Measurements from ENCODE around the gene ZDHHC12. TPM values are rescaled to one million over a fixed set of nuclear protein-coding genes. Genes with fewer than 3 reads are reported as not detected.

ZDHHC12 gene
- total and polyA plus RNA-seq, 10 of the 15 experiments (the other 5 are each of a cell fraction or from before 2014, with no cell fraction given) = 0.95 to 146 (median 49.9) TPM

DNA sequence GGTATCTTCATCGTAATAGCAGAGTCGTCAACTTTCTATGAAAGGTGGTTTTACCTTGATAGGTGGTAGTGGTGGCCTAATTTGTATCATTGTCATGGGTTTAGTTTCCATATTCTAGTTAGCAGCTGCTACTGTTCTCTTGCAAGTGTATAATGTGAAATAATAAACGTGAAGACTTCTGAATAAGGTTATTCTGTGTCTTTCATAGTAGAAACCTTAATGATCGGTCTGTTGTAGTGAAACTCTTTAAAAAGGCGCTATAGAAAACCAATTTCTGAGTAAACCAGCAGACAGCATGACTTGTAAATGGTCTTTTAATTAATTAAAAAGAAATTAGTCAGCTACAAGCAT is 33.3 kb downstream of the ZDHHC12 start:
- H4K20me1 ChIP-seq (ENCODE audit: control insufficient read depth, insufficient read depth) = peaks cover 3% of the 10 kb centered on the region; the same call in 1 of the 2 replicates
- peaks cover 2 to 17% of the 10 kb centered on the region in 2 experiments for H3K36me3 ChIP-seq (ENCODE audit: control insufficient read depth in 2 of 2, insufficient read depth in 2 of 2, low read length in 1 of 2)
- no peak overlapping the region for H2AFZ ChIP-seq (ENCODE audit: control insufficient read depth, low read depth, low read length)
- no peaks in the 10 kb centered on the region for H3K27me3 ChIP-seq (replicated peaks in 1 of 2; ENCODE audit: control insufficient read depth in 2 of 2, insufficient read depth in 2 of 2, low read length in 1 of 2)
- intact Hi-C loops (cut with micrococcal nuclease; ENCODE audit: unreplicated experiment) = no loop called here
- peak overlapping the region; percentile 100 for H3K4me3 ChIP-seq
- TF ChIP-seq CHD4 (IDR thresholded peaks at IDR 0.05) (no peak), GATAD2B (conservative IDR thresholded peaks at IDR 0.05; ENCODE audit: low read depth) (no peak), JUND (IDR thresholded peaks at IDR 0.05; ENCODE audit: low read depth, low read length) (no peak), CREM (IDR thresholded peaks at IDR 0.05; ENCODE audit: low read depth) (no peak), EGR1 (IDR thresholded peaks at IDR 0.05; ENCODE audit: borderline replicate concordance in 1 of 2, low read depth in 2 of 2, low read length in 2 of 2) (no peak), SMAD5 (IDR thresholded peaks at IDR 0.05; ENCODE audit: low read depth) (no peak), IRF4 (IDR thresholded peaks at IDR 0.05; ENCODE audit: low read depth, low read length) (no peak), RAD51 (IDR thresholded peaks at IDR 0.05) (no peak), EP300 (IDR thresholded peaks at IDR 0.05; ENCODE audit: borderline replicate concordance in 1 of 2, control insufficient read depth in 1 of 2, low read depth in 2 of 2, low read length in 2 of 2) (no peak), SUZ12 (IDR thresholded peaks at IDR 0.05; ENCODE audit: unreplicated experiment) (no peak), RCOR1 (conservative IDR thresholded peaks at IDR 0.05; ENCODE audit: low read depth, low read length) (no peak)
- POLR2A ChIA-PET = interaction anchor here (0.6 to 2.1 kb wide), 4 partner anchors 9 to 1297 kb away, joined by 3 to 7 read pairs (median 3); partner anchors contain the start of genes ENDOG and ZDHHC12
- in situ Hi-C loops (cut with MboI) = no loop called here
- ATAC-seq (no peak), FAIRE-seq (no peak), DNase-seq (ENCODE audit: low read depth, low spot score) (no peak)
- peaks cover 76% of the 10 kb centered on the region for H3K79me2 ChIP-seq (ENCODE audit: control insufficient read depth, insufficient read depth, low read length)
- peak overlapping the region; percentile 65 for H3K27ac ChIP-seq (ENCODE audit: control insufficient read depth, insufficient read depth)
- peaks cover 9% of the 10 kb centered on the region; the same call in 1 of the 2 replicates for H3K4me1 ChIP-seq (ENCODE audit: control insufficient read depth, insufficient read depth, low read length)
- CTCF ChIA-PET = interaction anchor here (1.8 to 2.5 kb wide), 3 partner anchors 10 to 47 kb away, joined by 5 to 9 read pairs (median 6); partner anchors contain the start of gene PKN3
- no peaks in the 10 kb centered on the region for H3K9me3 ChIP-seq (replicated peaks; ENCODE audit: control insufficient read depth, insufficient read depth, low read length)
- SMC1A ChIA-PET (ENCODE audit: uncharacterized antibody, unreplicated experiment) = interaction anchor here (1.0 kb wide), 1 partner anchor 45 kb away, joined by 3 read pairs; no protein-coding TSS in a partner anchor
- peak overlapping the region; percentile 74 for H3K9ac ChIP-seq (ENCODE audit: control insufficient read depth, insufficient read depth, low read length)
- RAD21 ChIA-PET (ENCODE audit: unreplicated experiment) = no interaction called here
- WGBS (ENCODE audit: insufficient coverage, insufficient replicate concordance, low lambda C conversion rate, missing lambda C conversion rate) = under 1% methylated on average over 5 of the region's 5 CpGs
- no TSS peak for BruUV-seq (replicated peaks)
- peak overlapping the region; percentile 68 for H3K4me2 ChIP-seq (ENCODE audit: control insufficient read depth, insufficient read depth)
